Measurements from ENCODE around the gene ZBTB42. TPM values are rescaled to one million over a fixed set of nuclear protein-coding genes. Genes with fewer than 3 reads are reported as not detected.
"Not testable (repeated sequence)": the region's sequence is repeated elsewhere in the genome, so short reads cannot be mapped to it uniquely, and the experiment has no call there.

Gene ZBTB42
- total RNA-seq, 1 donor from 2014 or later = 2.6 TPM

GRCh38 chr14:104806625-104807465 is 5.9 kb downstream of the ZBTB42 start:
- no peak for TF ChIP-seq CTCF (IDR thresholded peaks at IDR 0.05)
- no peak overlapping the region for H3K4me3 Mint-ChIP-seq (ENCODE audit: unreplicated experiment)
- H3K27me3 Mint-ChIP-seq (ENCODE audit: low read depth) = no peaks in the 10 kb centered on the region
- H3K4me1 Mint-ChIP-seq (ENCODE audit: low read depth) = peaks cover 23% of the 10 kb centered on the region
- peaks cover 2% of the 10 kb centered on the region for H3K36me3 Mint-ChIP-seq (ENCODE audit: low read depth)
- no peaks in the 10 kb centered on the region for H3K9me3 Mint-ChIP-seq (ENCODE audit: low read depth)
- DNase-seq (ENCODE audit: low spot score) = no peak
- no peak overlapping the region for H3K27ac Mint-ChIP-seq (ENCODE audit: unreplicated experiment)

DNA sequence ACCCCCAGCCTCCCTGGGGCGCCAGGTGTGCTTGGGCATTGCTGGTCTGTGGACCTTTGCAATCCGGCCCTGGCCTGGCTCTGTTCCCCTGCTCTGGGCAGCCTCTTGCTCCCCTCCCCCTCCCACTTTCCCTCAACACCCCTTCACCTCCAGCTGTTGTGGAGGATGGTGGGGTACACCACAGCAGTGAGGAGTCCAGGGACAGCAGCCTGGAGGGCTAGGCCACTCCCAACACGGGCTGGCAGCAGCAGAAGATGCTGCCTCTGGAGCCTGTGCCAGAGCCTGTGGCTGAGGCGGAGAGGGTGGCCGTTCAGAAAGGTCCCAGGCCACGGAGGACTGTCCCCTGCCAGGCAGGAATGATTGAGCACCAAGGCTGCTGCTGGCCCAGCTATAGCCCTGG is 7.6 kb downstream of the ZBTB42 start:
- no peak overlapping the region for H3K27ac Mint-ChIP-seq (ENCODE audit: unreplicated experiment)
- no peak for TF ChIP-seq CTCF (IDR thresholded peaks at IDR 0.05)
- H3K4me3 Mint-ChIP-seq (ENCODE audit: unreplicated experiment) = no peak overlapping the region
- peaks cover 2% of the 10 kb centered on the region for H3K36me3 Mint-ChIP-seq (ENCODE audit: low read depth)
- no peak for DNase-seq (ENCODE audit: low spot score)
- H3K4me1 Mint-ChIP-seq (ENCODE audit: low read depth) = peaks cover 20% of the 10 kb centered on the region
- H3K27me3 Mint-ChIP-seq (ENCODE audit: low read depth) = no peaks in the 10 kb centered on the region
- no peaks in the 10 kb centered on the region for H3K9me3 Mint-ChIP-seq (ENCODE audit: low read depth)

DNA sequence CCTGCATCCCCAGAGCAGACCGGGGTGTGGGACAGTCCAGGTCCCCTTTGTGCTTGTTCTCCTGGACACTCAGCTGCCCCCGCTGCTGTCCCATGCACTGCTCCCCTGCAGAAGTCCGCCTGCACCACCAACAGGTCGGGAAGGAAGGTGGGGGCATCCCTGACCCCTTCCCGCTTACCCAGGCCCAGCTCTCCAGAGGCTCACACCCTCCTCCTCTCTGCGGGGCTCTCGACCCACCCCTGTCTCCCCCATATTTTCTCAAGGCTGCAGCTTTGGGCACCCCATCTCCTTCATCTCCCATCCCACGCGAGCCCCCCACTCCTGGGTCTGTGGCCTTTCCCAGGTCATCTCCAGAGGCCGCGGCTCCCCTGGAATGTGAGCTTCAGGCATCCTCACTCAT is 9.4 kb downstream of the ZBTB42 start:
- TF ChIP-seq CTCF (IDR thresholded peaks at IDR 0.05) = no peak
- Mint-ChIP-seq H3K4me3 (ENCODE audit: unreplicated experiment) (no peak overlapping the region), H3K27ac (ENCODE audit: unreplicated experiment) (no peak overlapping the region)

DNA sequence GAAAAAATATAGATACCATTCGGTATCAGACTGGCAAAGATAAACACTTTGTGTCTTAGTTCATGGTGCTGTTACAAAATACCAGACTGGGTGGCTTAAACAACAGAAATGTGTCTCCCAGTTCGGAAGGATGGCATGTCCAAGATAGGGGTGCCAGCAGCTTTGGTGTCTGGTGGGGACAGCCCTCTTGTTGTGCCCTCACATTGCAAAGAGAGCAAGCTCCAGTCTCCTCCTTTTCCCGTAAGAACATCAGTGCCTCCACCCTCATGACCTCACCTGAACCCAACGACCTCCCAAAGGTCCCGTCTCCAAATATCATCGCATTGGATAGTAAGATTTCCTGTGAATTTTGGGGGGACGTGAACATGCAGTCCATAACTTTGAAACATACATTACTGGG is 12.4 kb downstream of the ZBTB42 start:
- H3K27me3 Mint-ChIP-seq (ENCODE audit: low read depth) = no peaks in the 10 kb centered on the region
- no peak overlapping the region for H3K4me3 Mint-ChIP-seq (ENCODE audit: unreplicated experiment)
- H3K9me3 Mint-ChIP-seq (ENCODE audit: low read depth) = no peaks in the 10 kb centered on the region
- H3K36me3 Mint-ChIP-seq (ENCODE audit: low read depth) = peaks cover 2% of the 10 kb centered on the region
- DNase-seq (ENCODE audit: low spot score) = peak; percentile 5
- H3K27ac Mint-ChIP-seq (ENCODE audit: unreplicated experiment) = no peak overlapping the region
- no peak for TF ChIP-seq CTCF (IDR thresholded peaks at IDR 0.05)
- H3K4me1 Mint-ChIP-seq (ENCODE audit: low read depth) = peaks cover 17% of the 10 kb centered on the region

More for the DNA sequence above, 9.4 kb downstream of the ZBTB42 start:
- Mint-ChIP-seq H3K36me3 (ENCODE audit: low read depth) (peaks cover 2% of the 10 kb centered on the region), H3K4me1 (ENCODE audit: low read depth) (peaks cover 20% of the 10 kb centered on the region), H3K27me3 (ENCODE audit: low read depth) (no peaks in the 10 kb centered on the region), H3K9me3 (ENCODE audit: low read depth) (no peaks in the 10 kb centered on the region)
- no peak for DNase-seq (ENCODE audit: low spot score)

GRCh38 chr14:104814701-104815100 is 13.8 kb downstream of the ZBTB42 start:
- Mint-ChIP-seq H3K27ac (ENCODE audit: unreplicated experiment) (peak overlapping the region; percentile 97), H3K4me3 (ENCODE audit: unreplicated experiment) (peak overlapping the region; percentile 90), H3K4me1 (ENCODE audit: low read depth) (peaks cover 17% of the 10 kb centered on the region)
- peak; percentile 36 for DNase-seq (ENCODE audit: low spot score)
- H3K36me3 Mint-ChIP-seq (ENCODE audit: low read depth); H3K27me3 Mint-ChIP-seq (ENCODE audit: low read depth); H3K9me3 Mint-ChIP-seq (ENCODE audit: low read depth): not testable (repeated sequence)

DNA sequence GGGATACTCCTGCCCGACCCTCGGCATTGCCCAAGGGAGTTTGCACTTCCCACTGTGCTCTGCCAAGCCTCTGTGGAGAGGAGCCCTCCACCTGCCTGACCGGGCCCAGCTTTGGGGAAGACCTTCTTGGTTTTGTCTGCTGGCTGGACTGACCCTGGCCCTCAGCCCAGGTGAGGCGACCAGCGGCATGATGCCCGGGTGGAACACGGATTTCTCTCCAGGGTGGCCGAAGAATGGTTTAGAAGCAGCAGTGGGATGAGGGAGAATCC is 15.6 kb downstream of the ZBTB42 start:
- Mint-ChIP-seq H3K27ac (ENCODE audit: unreplicated experiment) (peak overlapping the region; percentile 85), H3K36me3 (ENCODE audit: low read depth) (no peaks in the 10 kb centered on the region)

More for the DNA sequence above, 15.6 kb downstream of the ZBTB42 start:
- H3K4me1 Mint-ChIP-seq (ENCODE audit: low read depth) = peaks cover 17% of the 10 kb centered on the region
- TF ChIP-seq CTCF (IDR thresholded peaks at IDR 0.05) = no peak
- H3K4me3 Mint-ChIP-seq (ENCODE audit: unreplicated experiment) = peak overlapping the region; percentile 90
- no peak for DNase-seq (ENCODE audit: low spot score)
- H3K27me3 Mint-ChIP-seq (ENCODE audit: low read depth) = no peaks in the 10 kb centered on the region
- no peaks in the 10 kb centered on the region for H3K9me3 Mint-ChIP-seq (ENCODE audit: low read depth)

Measured in chondrocyte (in vitro differentiated cells).